Right lobe of liver (tissue), 4 donors: ENCODE results near the gene HOXD8.

ENCODE experiments used
- CTCF ChIP-seq, 4 donors: fragments of 200-600 bp in 3 of 4; fragments of 450-650 bp in 1 of 4; IDR thresholded peaks; one replicate each; pipeline versions ENCODE4 v1.5.1 to v1.8.0; 2016 to 2022; ENCODE audit warnings: antibody characterized with exemption in 4 of 4, mild to moderate bottlenecking in 2 of 4
- POLR2A ChIP-seq: fragments of 450-650 bp; IDR thresholded peaks from one replicate; pipeline ENCODE4 v1.6.1; 2017; ENCODE audit warnings: antibody characterized with exemption, mild to moderate bottlenecking
- donor health status: DM: no; HTN: no; CAD: no.
- donor health status: DM: no; HTN: no; CAD: no.
- donor health status: DM: no; HTN: yes; CAD: no.

- TF ChIP-seq CTCF (IDR thresholded peaks at IDR 0.05) (peak; percentile 76 to 94 (median 94)), POLR2A (no peak)
These were observed 11.2 kb downstream of the HOXD8 start for GRCh38 chr2:176140513-176141317.
